Thyroid gland (tissue), 4 donors: ENCODE results near the gene KIF18A.

ENCODE experiments used
- CTCF ChIP-seq, 6 experiments: fragments of 200-600 bp in 3 of 6; fragments of 450-650 bp in 3 of 6; sonication (generic) in 3 of 6; IDR thresholded peaks; one replicate each; pipeline ENCODE4 v1.5.1; 2016 to 2019; ENCODE audit warnings: antibody characterized with exemption in 6 of 6, mild to moderate bottlenecking in 2 of 6, inconsistent platforms in 1 of 6, moderate library complexity in 1 of 6
- POLR2A ChIP-seq, 2 donors: fragments of 450-650 bp; IDR thresholded peaks; one replicate each; pipeline ENCODE4 v1.6.1; 2017; ENCODE audit warnings: antibody characterized with exemption in 2 of 2, mild to moderate bottlenecking in 2 of 2, moderate library complexity in 1 of 2

- no peak for TF ChIP-seq CTCF (IDR thresholded peaks at IDR 0.05)
- no peak for TF ChIP-seq POLR2A (IDR thresholded peaks at IDR 0.05)
Observed at GRCh38 chr11:28058333-28058732, 49.6 kb downstream of the KIF18A start.
